C4-2B (cell line): ENCODE results near the gene TMED3.

Experiments used
- H3K27ac ChIP-seq: fragments of 450-650 bp; 2 replicates; pipeline ENCODE4 v1.5.1; 2017
- ZFX ChIP-seq: fragments of 450-650 bp; IDR thresholded peaks from 2 replicates; pipeline ENCODE4 v1.6.1; 2017
- TF ChIP-seq, protein P1 (sequence below): fragments of 450-650 bp; conservative IDR thresholded peaks from 2 replicates; pipeline ENCODE4 v1.5.1; 2017; ENCODE audit warnings: mild to moderate bottlenecking

TMED3 gene

DNA sequence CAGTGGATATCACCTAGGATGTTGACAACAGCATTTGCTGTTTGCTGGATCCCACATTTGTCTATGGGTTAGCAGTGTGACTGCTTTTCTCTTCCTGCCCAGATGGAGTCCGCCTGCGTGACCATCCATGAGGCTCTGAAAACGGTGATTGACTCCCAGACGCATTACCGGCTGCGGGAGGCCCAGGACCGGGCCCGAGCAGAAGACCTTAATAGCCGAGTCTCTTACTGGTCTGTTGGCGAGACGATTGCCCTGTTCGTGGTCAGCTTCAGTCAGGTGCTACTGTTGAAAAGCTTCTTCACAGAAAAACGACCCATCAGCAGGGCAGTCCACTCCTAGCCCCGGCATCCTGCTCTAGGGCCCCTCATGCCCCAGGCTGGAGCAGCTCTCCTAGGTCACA lies 11.0 kb downstream of the TMED3 start:
- no peak overlapping the region for H3K27ac ChIP-seq
- TF ChIP-seq ZFX = no peak
- TF ChIP-seq, protein P1, sequence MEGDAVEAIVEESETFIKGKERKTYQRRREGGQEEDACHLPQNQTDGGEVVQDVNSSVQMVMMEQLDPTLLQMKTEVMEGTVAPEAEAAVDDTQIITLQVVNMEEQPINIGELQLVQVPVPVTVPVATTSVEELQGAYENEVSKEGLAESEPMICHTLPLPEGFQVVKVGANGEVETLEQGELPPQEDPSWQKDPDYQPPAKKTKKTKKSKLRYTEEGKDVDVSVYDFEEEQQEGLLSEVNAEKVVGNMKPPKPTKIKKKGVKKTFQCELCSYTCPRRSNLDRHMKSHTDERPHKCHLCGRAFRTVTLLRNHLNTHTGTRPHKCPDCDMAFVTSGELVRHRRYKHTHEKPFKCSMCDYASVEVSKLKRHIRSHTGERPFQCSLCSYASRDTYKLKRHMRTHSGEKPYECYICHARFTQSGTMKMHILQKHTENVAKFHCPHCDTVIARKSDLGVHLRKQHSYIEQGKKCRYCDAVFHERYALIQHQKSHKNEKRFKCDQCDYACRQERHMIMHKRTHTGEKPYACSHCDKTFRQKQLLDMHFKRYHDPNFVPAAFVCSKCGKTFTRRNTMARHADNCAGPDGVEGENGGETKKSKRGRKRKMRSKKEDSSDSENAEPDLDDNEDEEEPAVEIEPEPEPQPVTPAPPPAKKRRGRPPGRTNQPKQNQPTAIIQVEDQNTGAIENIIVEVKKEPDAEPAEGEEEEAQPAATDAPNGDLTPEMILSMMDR = no peak

GRCh38 chr15:79322306-79322705 lies 11.4 kb downstream of the TMED3 start:
- H3K27ac ChIP-seq = no peak overlapping the region
- TF ChIP-seq, protein P1 = no peak
- TF ChIP-seq ZFX = no peak

DNA sequence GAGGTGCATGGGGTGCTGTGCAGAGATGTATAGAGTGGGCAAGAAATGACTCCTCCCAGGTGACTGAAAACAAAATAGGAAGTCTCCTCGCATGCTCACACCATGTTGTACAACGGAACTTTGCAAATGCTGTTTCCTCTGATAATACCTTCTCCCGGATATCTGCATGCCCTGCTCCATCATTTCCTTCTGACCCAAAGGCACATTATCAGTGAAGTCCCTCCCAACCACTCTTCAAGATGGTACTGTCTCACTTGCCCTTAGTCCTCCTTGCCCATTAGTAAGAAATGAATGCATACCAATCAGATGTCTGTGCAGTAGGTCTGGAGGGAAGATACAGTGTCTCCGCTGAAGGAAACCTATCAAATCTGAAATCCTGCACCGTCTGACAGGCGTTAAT lies 12.0 kb downstream of the TMED3 start:
- H3K27ac ChIP-seq = no peak overlapping the region
- TF ChIP-seq ZFX = no peak
- TF ChIP-seq, protein P1 = no peak

DNA sequence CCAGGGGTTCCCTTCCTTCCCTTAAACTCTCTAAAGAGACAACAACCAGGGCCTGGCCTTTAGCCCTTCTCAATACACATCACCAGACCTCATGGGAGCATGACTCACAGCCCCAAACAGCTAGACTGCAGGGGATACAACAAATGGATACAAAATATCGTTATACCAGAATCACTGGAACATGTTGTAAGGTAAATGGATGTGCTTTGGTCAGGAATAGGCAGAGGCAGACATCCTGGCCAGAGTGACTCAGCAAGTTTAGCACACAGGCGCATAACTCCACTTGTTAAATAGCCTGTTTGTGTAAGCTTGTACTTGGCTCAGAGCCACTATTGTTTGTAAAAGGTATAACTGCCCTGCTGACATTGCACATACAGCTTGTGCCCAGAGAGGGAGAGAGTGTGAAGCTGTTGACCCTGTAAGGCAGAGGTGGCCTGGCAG lies 18.3 kb downstream of the TMED3 start:
- TF ChIP-seq ZFX = no peak
- TF ChIP-seq, protein P1 = no peak

GRCh38 chr15:79332824-79333510 lies 22.1 kb downstream of the TMED3 start:
- TF ChIP-seq ZFX = no peak
- TF ChIP-seq, protein P1 = no peak
- peak overlapping the region; percentile 60 for H3K27ac ChIP-seq

More for the DNA sequence above, 18.3 kb downstream of the TMED3 start:
- H3K27ac ChIP-seq = peak overlapping the region; percentile 28

- no peak for TF ChIP-seq ZFX
- TF ChIP-seq, protein P1 = no peak
- no peak overlapping the region for H3K27ac ChIP-seq
Observed at GRCh38 chr15:79337591-79337990, 26.7 kb downstream of the TMED3 start.

DNA sequence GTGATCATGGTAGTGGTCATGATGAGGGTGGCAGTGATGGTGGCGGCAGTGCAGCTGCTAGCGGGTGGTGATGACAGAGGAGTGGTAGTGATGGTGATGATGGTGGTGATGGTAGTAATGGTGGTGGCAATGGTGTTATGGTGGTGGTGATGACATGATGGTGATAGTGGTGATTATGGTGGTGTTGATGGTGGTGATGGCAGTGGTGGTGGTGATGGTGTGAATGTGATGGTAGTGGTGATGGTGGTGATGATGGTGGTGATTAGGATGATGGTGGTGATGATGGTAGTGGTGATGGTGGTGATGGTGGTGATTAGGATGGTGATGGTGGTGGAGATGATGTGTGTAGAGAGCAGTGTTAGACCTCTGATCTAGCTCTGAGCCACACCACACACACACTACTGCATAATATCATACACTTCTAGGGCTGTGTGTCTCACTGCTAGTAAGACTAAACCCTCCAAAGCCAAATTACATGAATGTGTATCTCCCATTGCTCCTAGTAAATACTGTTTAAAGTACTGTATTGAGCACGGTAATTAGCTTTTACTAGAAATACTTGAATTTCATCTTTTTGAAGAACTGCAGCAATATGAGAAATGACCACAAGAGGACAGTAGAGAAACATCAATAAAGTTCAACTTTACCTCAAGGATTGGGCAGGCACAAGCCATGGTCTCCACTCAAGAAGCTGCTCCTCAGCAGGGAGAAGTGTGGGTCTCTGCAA lies 28.8 kb downstream of the TMED3 start:
- H3K27ac ChIP-seq = no peak overlapping the region
- TF ChIP-seq, protein P1 = peak; percentile 95
- no peak for TF ChIP-seq ZFX
